IMR-90 (cell line): ENCODE data around the gene KLHDC3. TPM values are rescaled to one million over a fixed set of nuclear protein-coding genes. Genes with fewer than 3 reads are reported as not detected.

Experiments used
- ATAC-seq: fragments of 200-7000 bp; cut with Tn5 transposase; 2 replicates; pipeline ENCODE4 v1.9.1; 2020; ENCODE audit warnings: low read depth, mild to moderate bottlenecking, moderate library complexity
- BruUV-seq: library from RNA; stranded (reverse); fragments of 400-500 nt; replicated peaks from 2 replicates; lab custom pipeline; 2021; lab: Mats Ljungman, UMichigan
- CTCF ChIA-PET: fragments of 300-600 bp; formaldehyde crosslinking; extraction: SDS; loops from one replicate; lab custom pipeline; 2021; ENCODE audit warnings: antibody characterized with exemption; lab: Yijun Ruan, JAX
- POLR2A ChIA-PET: fragments of 300-600 bp; sonication (Branson Sonifier 250); formaldehyde crosslinking; loops from one replicate; lab custom pipeline; 2022; ENCODE audit warnings: antibody characterized with exemption; ENCODE audit not compliant: unreplicated experiment; lab: Charles Lee
- DNase-seq: peaks from one replicate; pipeline ENCODE4 v3.0.0; 2013
- H2AFZ ChIP-seq: replicated peaks from 2 replicates; pipeline ENCODE3; 2013; ENCODE audit warnings: low read length, mild to moderate bottlenecking; ENCODE audit not compliant: poor library complexity
- H2AK5ac ChIP-seq: 2 replicates; pipeline ENCODE4 v1.6.1; 2013; ENCODE audit warnings: low read depth, low read length, inconsistent platforms
- H2AK9ac ChIP-seq: replicated peaks from 2 replicates; pipeline ENCODE3; 2013; ENCODE audit warnings: mild to moderate bottlenecking, low read depth, low read length, moderate library complexity; ENCODE audit not compliant: poor library complexity
- H2BK120ac ChIP-seq: 2 replicates; pipeline ENCODE4 v1.6.1; 2013; ENCODE audit warnings: low read depth, low read length, inconsistent platforms
- H2BK15ac ChIP-seq: 3 replicates; pipeline ENCODE4 v1.6.1; 2013; ENCODE audit warnings: low read depth, low read length, inconsistent platforms
- H2BK20ac ChIP-seq: 2 replicates; pipeline ENCODE4 v1.6.1; 2013; ENCODE audit warnings: low read depth, mild to moderate bottlenecking, inconsistent platforms, low read length, moderate library complexity
- H2BK5ac ChIP-seq: 2 replicates; pipeline ENCODE4 v1.6.1; 2013; ENCODE audit warnings: mild to moderate bottlenecking, low read depth, low read length, inconsistent platforms; ENCODE audit not compliant: poor library complexity, severe bottlenecking
- H3K14ac ChIP-seq: replicated peaks from 2 replicates; pipeline ENCODE4 v1.6.1; 2013; ENCODE audit warnings: low read depth, low read length, inconsistent platforms
- H3K18ac ChIP-seq: 2 replicates; pipeline ENCODE4 v1.6.1; 2013; ENCODE audit warnings: low read depth, low read length, control low read depth
- H3K23ac ChIP-seq: 2 replicates; pipeline ENCODE4 v1.6.1; 2013; ENCODE audit warnings: low read depth, low read length, inconsistent platforms
- H3K27ac ChIP-seq: 2 replicates; pipeline ENCODE4 v1.5.1; 2013; ENCODE audit warnings: mild to moderate bottlenecking, control low read depth, low read length; ENCODE audit not compliant: insufficient read depth
- H3K27me3 ChIP-seq: 2 replicates; pipeline ENCODE4 v1.6.1; 2013; ENCODE audit warnings: low read length; ENCODE audit not compliant: control insufficient read depth, insufficient read depth
- H3K36me3 ChIP-seq: 2 replicates; pipeline ENCODE4 v1.6.1; 2013; ENCODE audit warnings: low read length, mixed read lengths; ENCODE audit not compliant: control insufficient read depth, insufficient read depth
- H3K4ac ChIP-seq: 2 replicates; pipeline ENCODE4 v1.6.1; 2013; ENCODE audit warnings: low read depth, low read length, inconsistent platforms
- H3K4me1 ChIP-seq: 2 replicates; pipeline ENCODE4 v1.6.1; 2013; ENCODE audit warnings: low read length, mixed read lengths; ENCODE audit not compliant: control insufficient read depth, insufficient read depth
- H3K4me2 ChIP-seq: 2 replicates; pipeline ENCODE4 v1.6.1; 2013; ENCODE audit warnings: low read depth, mild to moderate bottlenecking, control low read depth, low read length, moderate library complexity
- H3K4me3 ChIP-seq: 2 replicates; pipeline ENCODE4 v1.5.1; 2013; ENCODE audit warnings: low read depth, mild to moderate bottlenecking, control low read depth, low read length, moderate library complexity; ENCODE audit not compliant: insufficient read depth
- H3K56ac ChIP-seq: 2 replicates; pipeline ENCODE4 v1.6.1; 2013; ENCODE audit warnings: low read length, inconsistent platforms; ENCODE audit not compliant: insufficient read depth; ENCODE audit errors: extremely low read depth
- H3K79me1 ChIP-seq, 2 experiments: 2 replicates each; pipeline ENCODE4 v1.6.1; 2013; ENCODE audit warnings: low read length in 2 of 2, inconsistent platforms in 1 of 2, low read depth in 1 of 2
- H3K9ac ChIP-seq: 2 replicates; pipeline ENCODE4 v1.6.1; 2013; ENCODE audit warnings: low read depth, low read length, control low read depth
- H3K9me1 ChIP-seq: 2 replicates; pipeline ENCODE4 v1.6.1; 2013; ENCODE audit warnings: low read length, inconsistent platforms; ENCODE audit not compliant: insufficient read depth
- H3K9me3 ChIP-seq: 2 replicates; pipeline ENCODE4 v1.6.1; 2013; ENCODE audit warnings: low read length; ENCODE audit not compliant: control insufficient read depth, insufficient read depth
- H4K20me1 ChIP-seq: 2 replicates; pipeline ENCODE4 v1.6.1; 2013; ENCODE audit warnings: low read length, inconsistent platforms; ENCODE audit not compliant: insufficient read depth
- H4K5ac ChIP-seq: 2 replicates; pipeline ENCODE4 v1.6.1; 2013; ENCODE audit warnings: mild to moderate bottlenecking, low read depth, low read length, control low read depth
- H4K8ac ChIP-seq, 2 experiments: 2 replicates each; pipeline ENCODE4 v1.6.1; 2013; ENCODE audit warnings: low read depth in 2 of 2, low read length in 2 of 2, control low read depth in 1 of 2, inconsistent platforms in 1 of 2
- H4K91ac ChIP-seq: 2 replicates; pipeline ENCODE4 v1.6.1; 2013; ENCODE audit warnings: low read depth, low read length, inconsistent platforms; ENCODE audit not compliant: insufficient read depth
- BHLHE40 ChIP-seq: fragments of 150-350 bp; IDR thresholded peaks from 2 replicates; pipeline ENCODE4 v1.6.1; 2016; ENCODE audit warnings: mild to moderate bottlenecking, low read depth, low read length
- MAFK ChIP-seq: IDR thresholded peaks from 2 replicates; pipeline ENCODE4 v1.6.1; 2012; ENCODE audit warnings: low read depth, low read length, improper control_type of control experiment
- MAZ ChIP-seq: IDR thresholded peaks from 2 replicates; pipeline ENCODE4 v1.6.1; 2012; ENCODE audit warnings: low read depth, mild to moderate bottlenecking, low read length, improper control_type of control experiment, moderate library complexity, borderline replicate concordance
- MXI1 ChIP-seq: IDR thresholded peaks from 2 replicates; pipeline ENCODE4 v1.6.1; 2012; ENCODE audit warnings: low read depth, mild to moderate bottlenecking, low read length, moderate library complexity, borderline replicate concordance
- NFE2L2 ChIP-seq: fragments of 150-350 bp; IDR thresholded peaks from 2 replicates; pipeline ENCODE4 v1.6.1; 2016; ENCODE audit warnings: low read depth, mild to moderate bottlenecking, low read length
- POLR2A ChIP-seq: IDR thresholded peaks from 2 replicates; pipeline ENCODE4 v1.6.1; 2012; ENCODE audit warnings: mild to moderate bottlenecking, low read depth, low read length
- RAD21 ChIP-seq: IDR thresholded peaks from 2 replicates; pipeline ENCODE4 v1.6.1; 2012; ENCODE audit warnings: low read length, improper control_type of control experiment
- RCOR1 ChIP-seq: IDR thresholded peaks from 2 replicates; pipeline ENCODE4 v1.6.1; 2012; ENCODE audit warnings: mild to moderate bottlenecking, low read length, improper control_type of control experiment; ENCODE audit not compliant: insufficient replicate concordance
- SMC3 ChIP-seq: fragments of 150-350 bp; IDR thresholded peaks from 2 replicates; pipeline ENCODE4 v1.6.1; 2016; ENCODE audit warnings: low read depth, mild to moderate bottlenecking, antibody characterized with exemption, low read length, moderate library complexity
- USF2 ChIP-seq: fragments of 150-350 bp; IDR thresholded peaks from 2 replicates; pipeline ENCODE4 v1.6.1; 2017; ENCODE audit warnings: mild to moderate bottlenecking, antibody characterized with exemption, low read length, low read depth
- WGBS, 2 experiments: methylation state at CpG; one replicate each; pipeline versions ENCODE4 v1.1.5 to v1.1.7; 2013; ENCODE audit warnings: missing lambda C conversion rate in 2 of 2; ENCODE audit not compliant: insufficient read length in 1 of 2; ENCODE audit errors: extremely low coverage in 2 of 2; 5-methylcytosine and 5-hydroxymethylcytosine counted together
- dilution Hi-C: fragments of 300-500 bp; cut with HindIII; formaldehyde crosslinking; loops from one replicate; pipeline ENCODE4 v1.14.3; 2018; ENCODE audit warnings: low sequenced_read_pairs; ENCODE audit not compliant: unreplicated experiment
- in situ Hi-C: fragments of 300-500 bp; cut with MboI; formaldehyde crosslinking; loops from 3 replicates; pipeline ENCODE4 v1.14.3; 2019; ENCODE audit warnings: low sequenced_read_pairs, inconsistent platforms, mixed read lengths
- intact Hi-C: fragments of 100-400 bp; cut with micrococcal nuclease; formaldehyde crosslinking; loops from 2 replicates; pipeline ENCODE4 v1.10.0; 2022
- polyA plus RNA-seq, 3 experiments: library from polyadenylated mRNA; depleted of rRNA; stranded (reverse); fragments of >200 nt; gene quantifications; 2 replicates each; pipeline ENCODE4 v1.2.3, GENCODE V29; 2012; ENCODE audit warnings: low replicate concordance in 1 of 3
- total RNA-seq: library from RNA; depleted of rRNA; stranded (reverse); fragments of >200 nt; gene quantifications from 2 replicates; pipeline ENCODE4 v1.2.3, GENCODE V29; 2012

Gene KLHDC3
- total and polyA plus RNA-seq, 2 of the 4 experiments (the other 2 are of a cell fraction), result 57.1 to 76.0 TPM

- no peak for TF ChIP-seq SMC3
- no peak for TF ChIP-seq NFE2L2
- TF ChIP-seq MAZ, result no peak
These were observed 2.9 kb downstream of the KLHDC3 start (continued) for GRCh38 chr6:43016943-43017334.

- Histone ChIP-seq H3K79me1 (peaks cover 15 to 78% of the 10 kb centered on the region in 2 experiments), H4K5ac (no peak overlapping the region), H3K56ac (no peak overlapping the region), H3K14ac (no peak overlapping the region), H3K4ac (no peak overlapping the region), H4K8ac (no peak overlapping the region), H2BK5ac (no peak overlapping the region), H3K27ac (no peak overlapping the region), H2AK5ac (no peak overlapping the region), H3K4me2 (no peak overlapping the region), H3K36me3 (peaks cover 30% of the 10 kb centered on the region), H2AFZ (no peak overlapping the region), H2BK20ac (no peak overlapping the region), H2BK15ac (no peak overlapping the region), H3K18ac (no peak overlapping the region), H4K91ac (no peak overlapping the region), H2BK120ac (no peak overlapping the region), H3K27me3 (no peaks in the 10 kb centered on the region), H3K4me3 (no peak overlapping the region), H3K9me3 (no peaks in the 10 kb centered on the region), H4K20me1 (peaks cover 5% of the 10 kb centered on the region; the same call in 1 of the 2 replicates), H3K9ac (no peak overlapping the region), H3K9me1 (peaks cover 5% of the 10 kb centered on the region), H3K23ac (no peak overlapping the region), H2AK9ac (no peak overlapping the region), H3K4me1 (peaks cover 14% of the 10 kb centered on the region)
- BruUV-seq, result no TSS peak
- DNase-seq (no peak), ATAC-seq (no peak)
- WGBS, 2 experiments, result no CpG with 5 or more reads among the region's 2 CpGs
- ChIA-PET CTCF (no interaction called here), POLR2A (no interaction called here)
- in situ Hi-C loops, result no loop called here
- dilution Hi-C loops, result no loop called here
- intact Hi-C loops, result no loop called here
- no peak for TF ChIP-seq MXI1
- no peak for TF ChIP-seq MAFK
- TF ChIP-seq BHLHE40, result no peak
- no peak for TF ChIP-seq USF2
- TF ChIP-seq RCOR1, result no peak
- no peak for TF ChIP-seq POLR2A
- TF ChIP-seq RAD21, result no peak
These were observed 5.1 kb downstream of the KLHDC3 start for GRCh38 chr6:43019152-43019551.
